Measurements from ENCODE around the gene SBNO2.
"Not testable (repeated sequence)": the region's sequence is repeated elsewhere in the genome, so short reads cannot be mapped to it uniquely, and the experiment has no call there.

SBNO2 gene

DNA sequence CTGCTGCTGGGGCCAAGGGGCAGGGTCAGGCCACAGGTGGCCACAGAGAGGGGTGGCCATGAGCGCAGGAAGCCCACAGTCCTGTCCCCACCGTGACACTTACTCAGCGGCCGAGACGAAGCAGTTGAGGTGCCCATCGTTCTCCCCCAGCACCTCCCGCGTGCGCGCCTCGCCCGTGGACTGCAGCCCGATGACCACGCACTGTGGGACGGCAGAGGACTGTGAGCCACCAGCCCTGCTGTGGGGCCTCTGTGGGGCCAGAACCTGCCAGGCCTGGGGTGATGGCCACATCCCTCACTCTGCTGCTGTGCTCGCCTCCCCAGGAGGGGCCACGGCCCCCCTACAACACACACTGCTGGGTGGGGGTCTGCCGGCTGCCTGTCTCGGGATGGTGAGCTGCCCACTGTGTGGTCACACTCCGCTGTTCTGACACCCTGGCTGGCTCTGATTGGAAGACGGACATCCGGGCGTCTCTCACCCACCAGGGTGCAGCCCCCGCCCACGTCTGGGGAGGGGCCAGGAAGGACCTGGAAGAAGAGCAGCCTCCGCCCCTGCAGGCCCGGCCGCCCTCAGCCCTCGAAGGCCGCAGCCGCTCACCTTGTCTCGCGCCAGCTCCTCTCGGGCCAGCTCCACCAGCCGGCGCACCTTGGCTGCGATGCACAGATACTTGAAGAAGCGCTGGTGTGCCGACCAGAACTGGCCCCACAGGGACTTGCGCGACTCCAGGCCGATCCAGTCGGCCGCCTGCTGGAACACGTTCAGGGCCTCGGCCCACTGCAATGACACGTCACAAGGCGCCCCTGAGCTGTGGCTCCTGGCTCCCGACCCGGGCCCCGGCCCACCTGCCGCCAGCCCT, 57.1 kb downstream of the SBNO2 start:
- no peak for DNase-seq

DNA sequence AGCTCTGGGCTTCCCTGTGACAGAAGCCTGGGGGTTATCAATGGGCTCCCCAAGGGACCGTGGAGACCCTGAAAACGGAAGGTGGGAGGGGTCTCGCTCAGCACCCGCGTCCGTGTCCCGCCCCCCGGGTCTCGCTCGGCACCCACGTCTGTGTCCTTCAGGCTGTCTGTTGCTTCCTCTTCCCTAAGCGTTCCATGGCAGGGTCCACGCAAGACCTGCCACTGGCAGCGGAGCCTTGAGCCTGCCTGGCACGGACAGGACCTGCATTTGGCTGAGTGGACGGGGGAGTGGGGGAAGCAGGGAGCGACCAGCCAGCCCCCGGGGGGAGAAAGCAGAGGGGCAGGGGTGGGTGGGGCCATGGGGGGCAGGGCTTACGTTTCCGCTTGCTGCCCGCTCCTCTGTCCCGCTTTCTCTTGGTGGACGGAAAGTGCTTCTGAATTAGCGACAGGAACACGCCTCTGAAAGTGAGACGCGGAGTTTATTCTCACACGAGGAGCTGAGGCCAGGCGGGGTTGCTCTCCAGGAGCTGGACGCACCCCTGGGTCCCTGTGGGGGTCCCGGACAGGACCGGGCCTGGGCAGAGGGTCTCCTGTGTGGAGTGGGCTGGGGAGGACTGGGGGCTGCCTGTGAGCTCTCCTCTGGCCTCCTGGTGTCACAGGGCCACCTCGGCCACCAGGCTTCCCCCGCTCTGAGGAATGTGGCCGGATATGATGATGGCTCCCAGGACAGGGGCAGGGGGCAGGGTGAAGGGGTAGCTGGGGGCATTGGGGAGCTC, 58.2 kb downstream of the SBNO2 start:
- no peak for DNase-seq

DNA sequence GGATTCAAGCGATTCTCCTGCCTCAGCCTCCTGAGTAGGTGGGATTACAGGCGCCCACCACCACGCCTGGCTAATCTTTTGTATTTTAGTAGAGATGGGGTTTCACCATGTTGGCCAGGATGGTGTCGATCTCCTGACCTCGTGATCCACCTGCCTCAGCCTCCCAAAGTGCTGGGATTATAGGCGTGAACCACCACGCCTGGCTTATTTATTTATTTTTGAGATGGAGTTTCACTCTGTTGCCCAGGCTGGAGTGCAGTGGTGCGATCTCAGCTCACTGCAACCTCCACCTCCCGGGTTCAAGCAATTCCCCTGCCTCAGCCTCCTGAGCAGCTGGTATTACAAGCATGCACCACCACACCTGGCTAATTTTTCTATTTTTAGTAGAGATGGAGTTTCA, 59.3 kb downstream of the SBNO2 start:
- not testable (repeated sequence) for DNase-seq

DNA sequence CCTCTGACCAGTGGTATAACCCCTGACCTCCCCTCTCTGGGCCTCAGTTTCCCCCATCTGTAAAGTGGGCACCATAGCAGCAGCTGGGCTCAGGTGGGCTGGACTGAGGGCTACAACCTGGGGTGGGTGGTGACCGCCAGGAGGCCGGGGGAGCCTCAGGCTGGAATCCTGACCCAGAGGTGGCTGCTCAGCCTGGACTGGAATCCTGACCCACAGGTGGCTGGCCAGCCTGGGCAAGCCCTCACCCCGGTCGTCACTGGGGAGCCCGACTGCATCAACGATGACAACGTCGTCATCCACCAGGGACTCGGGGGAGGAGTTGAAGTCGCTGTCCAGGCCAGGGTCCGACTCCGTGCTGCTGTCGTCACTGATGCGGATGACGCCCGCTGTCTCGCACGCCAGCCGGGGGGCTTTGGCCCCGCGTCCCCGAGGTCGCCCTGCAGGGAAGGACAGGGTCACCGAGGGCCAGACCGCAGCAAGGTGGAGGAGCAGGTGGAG, 60.0 kb downstream of the SBNO2 start:
- no peak for DNase-seq

DNA sequence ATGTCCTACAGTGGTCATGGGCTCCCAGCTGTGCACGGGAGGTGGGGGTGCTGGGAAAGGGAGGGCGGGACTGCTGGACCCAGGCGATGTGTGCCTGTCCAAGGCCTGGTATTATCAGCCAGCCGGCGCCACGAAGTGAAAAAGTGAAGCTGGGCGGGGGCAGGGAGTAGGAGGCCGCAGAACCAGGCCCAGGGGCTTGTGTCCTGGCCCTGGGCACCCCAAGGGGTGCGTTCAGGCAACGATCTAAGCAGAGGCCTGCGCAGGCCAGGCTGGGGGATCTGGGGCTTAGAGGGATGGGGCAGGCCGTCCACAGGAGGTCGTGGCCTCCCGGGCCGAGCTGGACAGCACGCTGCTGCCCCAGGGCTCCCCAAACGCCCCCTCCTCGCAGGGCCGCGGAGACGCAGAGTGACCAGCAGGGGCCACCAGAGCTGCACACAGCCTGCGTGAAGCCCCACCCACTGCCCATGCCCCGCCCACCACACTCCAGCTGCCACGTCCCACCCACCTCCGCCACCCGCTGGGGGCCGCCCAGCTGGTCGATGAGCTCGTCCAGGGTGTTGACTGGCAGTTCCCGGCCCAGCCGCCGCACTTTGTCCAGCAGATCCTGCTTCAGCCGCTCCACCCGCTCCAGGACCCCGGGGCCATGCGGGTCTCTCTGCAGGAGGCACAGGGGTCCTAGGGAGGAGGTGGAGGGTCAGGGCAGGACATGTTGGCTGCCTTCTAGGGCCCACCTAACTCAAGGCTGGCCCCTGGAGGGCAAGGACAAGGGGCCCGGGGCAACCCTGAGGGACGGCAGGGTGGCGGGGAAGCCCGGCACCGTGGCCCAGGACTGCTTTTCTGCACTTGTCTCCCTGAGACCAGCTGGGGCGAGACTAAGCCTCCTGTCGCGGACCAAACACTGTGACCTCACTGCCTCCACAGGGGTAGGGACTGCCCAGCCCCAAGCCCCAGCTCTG, 60.8 kb downstream of the SBNO2 start:
- peak; percentile 49 for DNase-seq

DNA sequence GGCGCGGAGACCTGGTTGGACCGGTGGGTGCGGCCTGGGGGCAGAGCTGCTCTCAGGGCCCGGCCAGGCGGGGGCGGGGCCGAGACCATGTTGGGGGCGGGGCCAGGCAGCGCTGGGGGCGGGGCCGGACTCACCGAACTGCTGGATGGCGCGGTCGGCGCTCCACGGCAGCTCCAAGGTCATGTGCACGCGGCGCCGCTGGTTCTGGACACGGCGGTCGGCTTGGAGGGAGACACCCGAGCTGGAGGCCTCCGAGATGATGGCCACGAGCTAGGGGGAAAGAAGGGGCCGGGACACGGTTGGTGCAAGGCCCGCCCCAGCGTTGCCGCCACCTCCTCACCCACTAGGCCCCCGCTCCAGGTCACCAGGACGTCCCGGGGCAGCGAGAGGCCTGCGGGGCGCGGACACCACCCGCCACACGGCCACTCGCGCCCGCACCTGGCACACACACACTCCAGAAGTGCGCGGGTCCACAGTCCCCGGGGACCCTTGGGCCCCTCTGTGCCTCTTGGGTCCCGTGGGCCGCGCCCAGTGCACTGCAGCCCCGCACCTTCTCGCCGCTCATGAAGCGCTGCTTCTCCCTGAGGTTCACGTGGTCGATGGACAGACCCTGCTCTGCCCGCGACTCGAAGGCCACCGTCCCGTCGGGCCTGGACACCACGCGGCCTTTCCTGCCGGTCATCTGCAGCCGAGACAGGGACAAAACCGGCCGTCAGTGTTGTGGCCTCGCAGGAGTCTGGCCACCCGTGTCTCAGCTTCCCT, 61.6 kb downstream of the SBNO2 start:
- DNase-seq, result no peak

DNA sequence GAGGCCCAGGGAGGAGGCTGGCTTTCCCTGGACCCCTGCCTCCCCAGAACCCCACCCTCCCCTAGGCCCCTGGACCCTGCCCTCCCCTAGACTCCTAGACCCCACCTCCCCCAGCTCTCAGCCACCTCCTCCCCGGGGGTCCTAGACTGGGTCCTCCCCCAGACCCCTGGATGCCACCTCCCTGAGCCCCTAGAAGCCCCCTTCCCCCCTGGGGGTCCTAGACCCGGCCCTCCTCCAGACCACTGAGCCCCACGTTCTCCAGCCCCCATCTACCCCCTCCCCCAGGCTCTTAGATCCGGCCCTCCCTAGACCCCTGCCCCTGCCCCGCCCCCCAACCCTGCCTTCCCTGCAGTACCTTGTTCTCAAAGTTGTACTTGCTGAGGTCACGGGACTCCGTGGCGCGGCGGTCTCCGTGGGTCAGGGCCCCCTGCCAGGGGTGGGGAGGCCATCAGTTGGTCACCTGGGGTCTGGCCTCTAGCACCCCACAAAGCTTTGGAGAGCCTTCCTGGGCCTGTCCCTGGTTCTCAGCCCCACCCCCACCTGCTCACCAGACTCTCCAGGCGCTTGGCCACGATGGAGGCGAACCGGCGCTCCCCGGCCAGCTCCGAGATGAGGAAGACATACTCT, 62.3 kb downstream of the SBNO2 start:
- no peak for DNase-seq

DNA sequence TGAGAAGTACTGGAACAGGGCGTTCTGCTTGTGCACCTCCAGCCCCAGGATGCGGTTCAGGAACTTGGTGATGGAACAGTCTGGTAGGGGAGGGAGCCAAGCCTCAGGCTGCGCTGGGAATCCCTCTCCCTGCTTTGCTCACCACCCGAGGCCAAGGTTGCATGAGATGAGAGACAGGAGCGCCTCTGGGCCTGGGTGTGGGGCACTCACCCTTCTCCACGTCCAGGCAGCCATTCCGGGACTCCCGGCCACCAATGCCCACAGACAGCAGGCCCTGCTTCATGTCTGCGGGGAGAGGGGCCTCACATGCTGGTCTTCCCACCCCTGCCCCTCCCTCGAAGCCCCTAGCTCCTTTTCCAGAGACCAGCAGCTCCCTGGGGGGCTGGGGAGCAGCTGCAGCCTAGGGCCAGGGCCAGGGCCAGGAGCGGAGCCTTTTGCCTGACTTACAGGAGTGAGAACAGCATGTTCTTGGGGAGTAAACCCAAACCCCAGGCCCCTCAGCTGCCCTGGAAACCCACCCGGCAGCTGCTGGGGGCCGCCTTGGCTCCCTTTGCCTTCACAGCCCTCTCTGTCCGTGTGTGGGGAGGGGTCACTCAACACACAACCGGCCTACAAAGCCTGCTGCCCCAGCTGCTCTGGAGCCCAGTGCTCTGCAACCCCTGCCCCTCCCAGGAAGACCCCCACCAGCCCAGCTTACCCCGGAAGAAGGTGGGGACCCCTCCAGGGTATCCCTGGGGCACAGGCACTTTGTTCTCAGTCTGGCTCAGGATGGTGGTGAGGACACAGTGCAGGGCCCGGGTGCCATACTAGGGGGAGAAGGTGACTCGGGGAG, 63.0 kb downstream of the SBNO2 start:
- no peak for DNase-seq

DNA sequence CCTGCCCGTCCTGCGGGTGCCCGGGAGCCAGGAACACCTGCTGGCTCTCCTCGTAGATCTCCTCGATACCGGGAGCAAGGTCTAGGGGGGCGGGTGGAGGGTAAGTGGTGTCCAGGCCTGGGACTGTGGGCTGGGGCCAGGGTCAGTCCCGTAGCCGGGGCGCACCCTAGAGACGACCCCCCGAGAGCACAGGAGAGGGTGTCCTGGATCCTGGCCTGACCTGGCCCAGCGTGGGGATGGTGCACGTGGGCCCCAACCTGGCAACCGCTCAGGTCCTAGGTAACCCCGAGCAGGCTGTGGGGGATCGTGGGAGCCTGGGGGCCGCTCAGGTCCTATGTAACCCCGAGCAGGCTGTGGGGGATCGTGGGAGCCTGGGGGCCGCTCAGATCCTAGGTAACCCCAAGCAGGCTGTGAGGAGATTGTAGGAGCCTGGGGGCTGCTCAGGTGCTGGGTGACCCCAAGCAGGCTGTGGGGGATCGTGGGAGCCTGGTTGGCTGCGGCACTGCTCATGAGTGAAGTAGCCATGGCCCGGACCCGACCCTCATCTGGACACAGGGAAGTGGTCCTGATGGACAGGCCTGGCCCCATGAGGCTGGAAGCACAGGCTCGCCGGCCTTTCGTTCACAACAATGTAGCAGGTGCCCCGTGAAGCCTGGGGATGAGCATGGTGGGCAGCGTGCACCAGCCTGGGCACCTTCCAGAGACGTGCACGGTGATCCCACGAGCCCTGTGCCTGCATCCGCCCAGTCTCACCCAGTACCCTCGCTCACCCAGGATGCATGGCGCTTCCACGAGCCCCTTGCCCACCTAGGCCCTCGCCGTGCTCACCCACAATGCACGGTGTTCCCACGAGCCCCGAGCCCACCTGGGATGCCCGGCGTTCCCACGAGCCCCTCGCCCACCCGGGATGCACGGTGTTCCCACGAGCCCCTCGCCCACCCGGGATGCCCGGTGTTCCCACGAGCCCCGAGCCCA, 64.1 kb downstream of the SBNO2 start:
- no peak for DNase-seq

DNA sequence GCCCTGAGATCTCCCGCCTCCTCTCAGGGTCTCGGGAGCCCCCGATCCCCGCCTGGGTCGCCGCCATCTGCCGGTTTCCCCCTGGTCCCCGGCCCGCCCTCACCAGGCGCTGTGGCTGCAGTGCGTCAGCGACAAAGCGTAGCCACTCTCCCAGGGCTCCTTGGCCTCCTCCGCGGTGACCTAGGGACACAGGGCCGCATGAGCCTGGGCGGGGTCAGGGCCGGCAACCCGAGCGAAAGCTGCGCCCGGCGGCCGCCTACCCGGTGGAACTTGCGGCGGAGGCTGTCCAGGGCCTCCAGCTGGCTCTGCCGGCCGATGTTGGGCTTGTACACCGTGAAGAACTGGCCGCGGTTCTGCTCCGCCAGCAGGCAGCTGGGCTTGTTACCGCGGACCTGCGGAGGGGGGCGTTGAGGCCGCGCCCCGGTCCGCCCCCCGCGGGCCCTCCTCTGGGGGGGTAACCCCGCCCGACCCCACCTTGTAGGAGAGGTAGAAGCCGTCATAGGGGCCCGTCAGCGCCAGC, 65.0 kb downstream of the SBNO2 start:
- DNase-seq, result no peak

DNA sequence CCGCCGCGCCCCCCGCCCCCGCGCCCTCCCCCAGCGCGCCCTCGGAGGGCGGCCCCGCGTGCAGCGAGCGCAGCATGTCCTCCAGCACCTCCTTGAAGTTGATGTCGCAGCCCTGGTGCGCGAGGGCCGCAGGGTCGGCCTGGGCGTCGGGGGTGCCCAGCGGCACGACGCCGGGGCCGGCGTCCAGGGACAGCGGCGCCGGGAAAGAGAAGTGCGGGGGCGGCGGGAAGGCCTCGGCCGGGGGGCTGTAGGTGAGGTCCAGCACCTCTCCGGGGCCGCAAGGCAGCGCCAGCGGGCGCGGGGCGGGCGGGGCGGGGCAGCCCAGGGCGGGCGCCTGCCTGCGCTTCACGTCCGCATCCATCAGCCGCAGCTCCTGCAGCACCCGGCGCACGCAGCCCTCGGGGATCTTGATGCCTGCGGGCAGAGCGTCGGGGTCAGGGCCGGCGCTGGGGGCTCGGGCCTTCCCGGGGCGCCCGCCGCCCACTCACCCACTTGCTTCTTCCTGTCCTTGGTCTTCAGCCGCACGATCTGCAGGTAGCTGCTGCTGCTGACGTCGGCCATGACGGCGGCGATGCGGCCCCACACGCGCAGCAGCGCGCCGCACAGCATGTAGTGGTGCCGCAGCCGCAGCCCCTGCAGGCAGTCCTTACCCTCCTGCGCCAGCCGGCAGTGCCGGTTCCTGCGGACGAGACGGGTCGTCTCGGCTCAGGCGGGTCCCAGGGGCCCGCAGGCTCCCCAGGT, 65.6 kb downstream of the SBNO2 start:
- DNase-seq, result no peak

DNA sequence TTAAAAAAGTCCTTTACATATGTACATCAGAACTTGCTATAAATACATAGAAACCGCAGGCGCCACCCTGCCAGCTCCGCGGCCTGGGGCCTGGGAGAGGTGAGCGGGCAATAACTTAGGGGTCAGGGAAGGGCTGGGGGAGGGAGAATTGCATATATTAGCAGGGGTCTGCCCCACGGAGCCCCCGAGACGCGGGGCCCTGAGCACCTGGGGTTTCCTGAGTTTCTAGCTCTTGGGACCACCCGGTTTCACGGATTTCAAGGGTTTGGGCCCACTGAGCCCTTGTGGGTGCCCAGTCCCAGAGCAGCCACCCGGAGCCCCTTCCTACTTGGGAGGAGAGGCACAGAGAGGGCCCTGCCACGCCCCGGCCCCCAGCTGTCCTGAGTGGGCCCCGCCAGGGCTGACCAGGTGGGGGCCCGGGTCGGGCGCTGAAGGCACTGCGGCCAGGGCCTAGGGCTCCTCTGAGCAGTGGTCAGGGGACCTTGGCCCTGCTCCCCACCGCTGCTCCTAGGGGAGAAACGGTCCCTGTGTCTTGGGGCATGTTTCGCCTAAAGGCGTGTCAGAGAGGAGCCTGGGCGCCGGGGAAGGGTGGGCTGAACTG, 66.3 kb downstream of the SBNO2 start:
- no peak for DNase-seq

DNA sequence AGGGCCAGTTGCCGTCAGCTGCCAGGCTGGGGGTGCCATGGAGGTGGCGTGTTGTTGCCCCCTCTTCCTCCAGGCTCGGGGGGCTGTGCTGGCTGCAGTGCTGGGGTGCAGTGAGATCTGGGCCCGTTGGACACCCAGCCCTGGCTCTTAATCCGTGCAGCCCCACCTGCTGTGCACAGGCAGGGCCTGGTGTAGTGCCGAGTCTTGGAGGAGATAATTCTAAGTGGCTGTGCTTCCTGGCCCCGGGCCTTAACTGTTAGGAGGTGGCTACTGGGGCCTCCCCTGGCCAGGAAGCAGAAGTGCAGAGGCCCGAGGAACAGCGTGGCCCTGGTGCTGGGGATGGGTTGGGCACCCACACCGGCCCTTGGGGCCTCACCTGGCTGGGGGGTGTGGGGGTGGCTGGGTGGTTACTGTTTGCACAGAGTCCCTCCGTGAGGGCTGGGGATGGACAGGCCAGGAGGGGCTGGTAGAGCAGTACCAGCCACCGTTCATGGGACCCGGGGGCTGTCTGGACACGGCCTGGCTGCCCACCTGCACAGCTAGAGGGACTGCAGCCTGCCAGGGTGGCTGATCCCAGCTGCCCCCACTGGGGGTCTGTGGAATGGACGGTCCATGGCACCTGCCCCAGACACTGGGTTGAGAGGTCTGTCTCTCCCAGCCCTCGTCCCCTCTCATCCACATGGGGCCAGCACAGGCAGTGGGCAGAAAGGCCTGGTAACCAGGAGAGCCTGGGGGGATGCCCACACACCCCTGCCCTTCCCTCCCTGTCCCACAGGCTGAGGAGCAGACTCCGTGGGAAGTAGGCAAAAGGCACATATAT, 67.0 kb downstream of the SBNO2 start:
- DNase-seq, result no peak

DNA sequence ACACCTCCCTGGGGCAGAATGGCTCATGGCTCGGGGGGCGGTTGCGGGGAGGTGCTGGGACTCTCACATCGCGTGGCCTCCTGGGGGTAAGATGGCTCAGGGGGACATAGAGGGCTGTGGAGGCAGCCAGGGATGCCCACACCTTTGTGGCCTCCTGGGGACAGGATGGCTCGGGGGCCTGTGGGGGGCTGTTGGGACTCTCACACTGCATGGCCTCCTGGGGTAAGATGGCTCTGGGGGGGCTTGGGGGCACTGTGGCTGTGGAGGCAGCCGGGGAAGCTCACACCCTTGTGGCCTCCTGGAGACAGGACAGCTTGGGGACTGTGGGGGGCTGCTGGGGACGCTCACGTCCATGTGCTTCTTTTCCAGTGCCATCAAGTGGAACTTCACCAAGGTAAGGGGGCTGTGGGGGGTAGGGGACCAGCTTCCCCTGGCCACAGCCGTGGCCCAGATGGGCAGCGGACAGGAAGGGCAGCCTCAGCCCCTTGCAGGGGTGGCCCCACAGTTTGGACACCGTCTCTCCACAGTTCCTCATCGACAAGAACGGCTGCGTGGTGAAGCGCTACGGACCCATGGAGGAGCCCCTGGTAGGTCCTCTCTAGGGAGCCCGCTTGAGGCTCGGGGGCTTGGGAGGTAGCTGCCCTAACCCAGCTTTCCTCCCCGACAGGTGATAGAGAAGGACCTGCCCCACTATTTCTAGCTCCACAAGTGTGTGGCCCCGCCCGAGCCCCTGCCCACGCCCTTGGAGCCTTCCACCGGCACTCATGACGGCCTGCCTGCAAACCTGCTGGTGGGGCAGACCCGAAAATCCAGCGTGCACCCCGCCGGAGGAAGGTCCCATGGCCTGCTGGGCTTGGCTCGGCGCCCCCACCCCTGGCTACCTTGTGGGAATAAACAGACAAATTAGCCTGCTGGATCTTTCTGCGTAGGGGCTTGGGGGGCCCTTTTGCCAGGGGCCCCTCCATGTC, 67.9 kb downstream of the SBNO2 start:
- no peak for DNase-seq

DNA sequence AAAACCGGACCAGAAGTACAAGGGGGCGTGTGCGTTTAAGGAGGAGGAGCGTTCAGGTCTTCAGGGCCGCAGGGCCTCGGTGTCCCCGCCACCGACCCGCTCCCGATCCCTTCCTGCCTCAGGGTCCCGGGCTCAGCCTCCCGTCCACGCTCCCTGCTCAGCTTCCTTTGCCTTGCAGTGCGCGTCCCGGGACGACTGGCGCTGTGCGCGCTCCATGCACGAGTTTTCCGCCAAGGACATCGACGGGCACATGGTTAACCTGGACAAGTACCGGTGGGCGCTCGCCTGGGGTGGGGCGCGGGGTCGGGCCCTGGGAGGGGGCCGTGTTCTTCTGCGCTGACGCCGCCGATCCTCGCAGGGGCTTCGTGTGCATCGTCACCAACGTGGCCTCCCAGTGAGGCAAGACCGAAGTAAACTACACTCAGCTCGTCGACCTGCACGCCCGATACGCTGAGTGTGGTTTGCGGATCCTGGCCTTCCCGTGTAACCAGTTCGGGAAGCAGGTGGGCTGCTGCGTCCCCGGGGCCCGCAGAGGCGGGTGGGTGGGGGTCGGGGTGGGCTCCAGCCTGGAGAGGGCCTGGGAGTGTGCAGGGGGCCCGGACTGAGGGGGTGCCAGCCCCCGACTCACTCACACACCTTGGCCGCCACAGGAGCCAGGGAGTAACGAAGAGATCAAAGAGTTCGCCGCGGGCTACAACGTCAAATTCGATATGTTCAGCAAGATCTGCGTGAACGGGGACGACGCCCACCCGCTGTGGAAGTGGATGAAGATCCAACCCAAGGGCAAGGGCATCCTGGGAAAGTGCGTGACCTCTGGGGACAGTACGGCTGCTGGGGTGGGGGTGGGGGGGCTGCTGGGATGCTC, 68.8 kb downstream of the SBNO2 start:
- no peak for DNase-seq
